Measurements from ENCODE around the gene MRFAP1. TPM values are rescaled to one million over a fixed set of nuclear protein-coding genes. Genes with fewer than 3 reads are reported as not detected.
"Not testable (repeated sequence)": the region's sequence is repeated elsewhere in the genome, so short reads cannot be mapped to it uniquely, and the experiment has no call there.

The MRFAP1 gene
- total RNA-seq, 2 donors from 2014 or later, result 131 to 243 TPM

DNA sequence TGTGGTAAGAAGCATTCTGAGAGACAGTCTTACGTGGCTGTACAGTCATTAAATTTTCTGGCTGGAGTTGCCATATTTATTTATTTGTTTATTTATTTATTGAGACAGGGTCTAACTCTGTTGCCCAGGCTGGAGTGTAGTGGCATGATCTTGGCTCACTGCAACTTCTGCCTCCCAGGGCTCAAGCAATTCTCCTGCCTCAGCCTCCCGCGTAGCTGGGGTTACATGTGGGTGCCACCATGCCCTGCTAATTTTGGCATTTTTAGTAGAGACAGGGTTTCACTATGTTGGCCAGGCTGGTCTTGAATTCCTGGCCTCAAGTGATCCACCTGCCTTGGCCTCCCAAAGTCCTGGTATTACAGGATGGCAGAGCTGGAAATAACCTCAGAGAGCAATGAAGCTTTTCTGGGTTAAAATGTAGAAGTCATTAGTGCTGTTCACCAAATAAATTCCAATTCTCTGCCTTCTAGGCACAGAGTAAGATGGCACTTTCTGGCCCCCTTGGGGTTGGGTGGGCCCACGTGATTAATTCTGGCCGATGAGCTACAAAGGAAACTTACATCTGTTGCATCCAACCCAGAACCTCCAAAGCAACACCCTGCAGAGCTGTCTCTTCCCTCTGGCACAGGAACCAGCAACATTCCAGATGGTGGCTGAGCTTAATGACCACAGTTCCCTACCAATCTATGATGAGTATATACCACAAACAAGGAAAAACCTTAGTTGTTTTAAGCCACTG is 4.5 kb downstream of the MRFAP1 start:
- TF ChIP-seq, protein P1, sequence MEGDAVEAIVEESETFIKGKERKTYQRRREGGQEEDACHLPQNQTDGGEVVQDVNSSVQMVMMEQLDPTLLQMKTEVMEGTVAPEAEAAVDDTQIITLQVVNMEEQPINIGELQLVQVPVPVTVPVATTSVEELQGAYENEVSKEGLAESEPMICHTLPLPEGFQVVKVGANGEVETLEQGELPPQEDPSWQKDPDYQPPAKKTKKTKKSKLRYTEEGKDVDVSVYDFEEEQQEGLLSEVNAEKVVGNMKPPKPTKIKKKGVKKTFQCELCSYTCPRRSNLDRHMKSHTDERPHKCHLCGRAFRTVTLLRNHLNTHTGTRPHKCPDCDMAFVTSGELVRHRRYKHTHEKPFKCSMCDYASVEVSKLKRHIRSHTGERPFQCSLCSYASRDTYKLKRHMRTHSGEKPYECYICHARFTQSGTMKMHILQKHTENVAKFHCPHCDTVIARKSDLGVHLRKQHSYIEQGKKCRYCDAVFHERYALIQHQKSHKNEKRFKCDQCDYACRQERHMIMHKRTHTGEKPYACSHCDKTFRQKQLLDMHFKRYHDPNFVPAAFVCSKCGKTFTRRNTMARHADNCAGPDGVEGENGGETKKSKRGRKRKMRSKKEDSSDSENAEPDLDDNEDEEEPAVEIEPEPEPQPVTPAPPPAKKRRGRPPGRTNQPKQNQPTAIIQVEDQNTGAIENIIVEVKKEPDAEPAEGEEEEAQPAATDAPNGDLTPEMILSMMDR (IDR thresholded peaks at IDR 0.05), result no peak
- DNase-seq (ENCODE audit: low spot score) (no peak), ATAC-seq (ENCODE audit: insufficient number of reproducible peaks, low FRiP score, low read depth) (no peak)
- Histone ChIP-seq H3K27ac (no peak overlapping the region), H3K4me3 (no peak overlapping the region), H3K9me3 (no peaks in the 10 kb centered on the region), H3K4me1 (ENCODE audit: control insufficient read depth in 1 of 2, low read depth in 2 of 2) (peaks cover 14 to 26% of the 10 kb centered on the region in 2 donors), H3K36me3 (peaks cover 5% of the 10 kb centered on the region), H3K27me3 (replicated peaks; ENCODE audit: insufficient read depth) (no peaks in the 10 kb centered on the region)

DNA sequence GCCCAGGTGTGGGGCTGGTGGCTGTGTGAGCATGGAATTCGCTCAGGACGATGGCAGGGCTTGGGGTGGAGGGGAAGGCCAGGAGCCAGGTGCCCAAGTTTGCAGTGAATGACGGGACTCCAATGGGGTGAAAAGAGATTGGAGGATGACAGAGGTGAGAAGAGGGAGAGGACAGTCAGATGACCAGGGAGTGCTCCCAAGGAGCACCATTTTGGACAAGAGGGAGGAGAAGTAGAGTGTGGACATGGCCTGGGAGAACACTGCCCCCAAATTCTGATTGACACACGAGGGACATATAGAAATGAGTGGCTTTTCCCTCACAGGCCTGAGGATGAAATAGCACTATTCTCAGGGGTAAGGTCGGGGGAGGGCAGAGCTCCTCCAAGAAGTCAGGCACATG is 6.7 kb downstream of the MRFAP1 start:
- Histone ChIP-seq H3K36me3 (peaks cover 5% of the 10 kb centered on the region), H3K4me3 (no peak overlapping the region), H3K27me3 (replicated peaks; ENCODE audit: insufficient read depth) (no peaks in the 10 kb centered on the region), H3K9me3 (no peaks in the 10 kb centered on the region), H3K27ac (no peak overlapping the region), H3K4me1 (ENCODE audit: control insufficient read depth in 1 of 2, low read depth in 2 of 2) (peaks cover 11 to 19% of the 10 kb centered on the region in 2 donors)
- TF ChIP-seq, protein P1 (IDR thresholded peaks at IDR 0.05), result no peak
- no peak for DNase-seq (ENCODE audit: low spot score)
- ATAC-seq (ENCODE audit: insufficient number of reproducible peaks, low FRiP score, low read depth), result no peak

DNA sequence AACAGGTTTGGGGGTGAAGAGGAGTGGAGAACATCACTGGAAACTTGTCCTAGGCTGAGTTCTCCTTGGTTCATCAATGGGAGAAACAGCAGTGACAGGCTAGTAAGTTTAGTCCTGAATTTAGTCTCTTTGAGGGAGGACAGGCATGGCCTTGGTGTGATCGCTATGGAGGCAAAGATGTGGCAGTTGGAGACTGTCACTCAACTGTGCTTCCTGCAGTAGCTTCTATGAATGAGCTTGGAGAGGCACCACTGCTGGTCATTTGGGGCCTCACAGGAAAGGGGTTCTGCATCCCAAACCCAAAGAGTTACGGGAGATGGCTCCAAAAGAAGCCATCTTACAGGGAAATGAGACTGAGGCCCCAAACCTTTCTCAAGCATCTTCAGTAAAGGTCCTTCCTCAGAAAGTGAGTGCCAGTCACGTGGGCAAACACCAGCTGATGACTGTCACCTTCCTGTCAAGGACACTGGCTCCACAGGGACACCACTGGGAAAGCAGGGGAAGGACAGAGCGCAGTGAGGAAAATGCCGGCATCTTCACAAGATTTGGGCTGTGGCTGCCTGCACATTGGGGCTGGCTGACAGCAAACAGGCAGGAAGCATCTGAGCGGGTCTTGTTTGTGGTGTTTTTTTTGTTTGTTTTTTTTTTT is 7.2 kb downstream of the MRFAP1 start:
- Histone ChIP-seq H3K4me1 (ENCODE audit: control insufficient read depth in 1 of 2, low read depth in 2 of 2) (peaks cover 5 to 14% of the 10 kb centered on the region in 2 donors), H3K9me3 (no peaks in the 10 kb centered on the region), H3K27ac (no peak overlapping the region), H3K27me3 (replicated peaks; ENCODE audit: insufficient read depth) (no peaks in the 10 kb centered on the region), H3K36me3 (peaks cover 4% of the 10 kb centered on the region), H3K4me3 (no peak overlapping the region)
- ATAC-seq (ENCODE audit: insufficient number of reproducible peaks, low FRiP score, low read depth), result no peak
- TF ChIP-seq, protein P1 (IDR thresholded peaks at IDR 0.05), result no peak
- no peak for DNase-seq (ENCODE audit: low spot score)

DNA sequence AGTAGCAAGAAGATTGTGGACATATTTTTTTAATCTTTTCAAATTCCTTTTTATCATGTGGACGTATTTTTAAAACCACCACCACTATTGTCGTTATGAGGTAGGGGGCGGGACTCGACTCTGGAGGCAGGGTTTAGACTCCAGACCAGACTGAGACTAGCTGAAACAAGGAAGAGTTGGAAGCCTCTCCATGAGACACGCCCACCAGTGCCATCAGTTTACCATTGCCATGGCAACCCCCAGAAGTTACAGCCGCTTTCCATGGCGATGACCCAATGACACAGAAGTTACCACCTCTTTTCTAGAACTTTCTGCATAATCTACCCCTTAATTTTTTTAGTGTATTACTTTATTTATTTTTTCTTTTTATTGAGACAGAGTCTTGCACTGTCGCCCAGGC is 8.7 kb downstream of the MRFAP1 start:
- no peak overlapping the region for H3K4me3 ChIP-seq
- ATAC-seq (ENCODE audit: insufficient number of reproducible peaks, low FRiP score, low read depth) (no peak), DNase-seq (ENCODE audit: low spot score) (no peak)
- no peaks in the 10 kb centered on the region for H3K9me3 ChIP-seq
- H3K36me3 ChIP-seq, result no peaks in the 10 kb centered on the region
- H3K4me1 ChIP-seq (ENCODE audit: control insufficient read depth in 1 of 2, low read depth in 2 of 2), result no peaks in the 10 kb centered on the region
- H3K27me3 ChIP-seq (replicated peaks; ENCODE audit: insufficient read depth), result no peaks in the 10 kb centered on the region
- TF ChIP-seq, protein P1 (IDR thresholded peaks at IDR 0.05), result no peak
- H3K27ac ChIP-seq, result no peak overlapping the region

DNA sequence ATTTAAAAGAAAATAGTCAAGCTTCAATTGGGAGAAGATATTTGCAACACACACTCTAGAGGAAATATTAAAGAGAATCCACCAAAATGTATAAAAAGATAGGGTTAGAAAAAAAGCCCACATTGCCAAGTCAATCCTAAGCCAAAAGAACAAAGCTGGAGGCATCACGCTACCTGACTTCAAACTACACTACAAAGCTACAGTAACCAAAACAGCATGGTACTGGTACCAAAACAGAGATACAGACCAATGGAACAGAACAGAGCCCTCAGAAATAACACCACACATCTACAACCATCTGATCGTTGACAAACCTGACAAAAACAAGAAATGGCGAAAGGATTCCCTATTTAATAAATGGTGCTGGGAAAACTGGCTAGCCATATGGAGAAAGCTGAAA is 13.7 kb downstream of the MRFAP1 start:
- not testable (repeated sequence) for DNase-seq (ENCODE audit: low spot score); H3K36me3 ChIP-seq; H3K27ac ChIP-seq; H3K9me3 ChIP-seq; H3K4me1 ChIP-seq (ENCODE audit: control insufficient read depth in 1 of 2, low read depth in 2 of 2); H3K27me3 ChIP-seq (replicated peaks; ENCODE audit: insufficient read depth); H3K4me3 ChIP-seq; ATAC-seq (ENCODE audit: insufficient number of reproducible peaks, low FRiP score, low read depth)

DNA sequence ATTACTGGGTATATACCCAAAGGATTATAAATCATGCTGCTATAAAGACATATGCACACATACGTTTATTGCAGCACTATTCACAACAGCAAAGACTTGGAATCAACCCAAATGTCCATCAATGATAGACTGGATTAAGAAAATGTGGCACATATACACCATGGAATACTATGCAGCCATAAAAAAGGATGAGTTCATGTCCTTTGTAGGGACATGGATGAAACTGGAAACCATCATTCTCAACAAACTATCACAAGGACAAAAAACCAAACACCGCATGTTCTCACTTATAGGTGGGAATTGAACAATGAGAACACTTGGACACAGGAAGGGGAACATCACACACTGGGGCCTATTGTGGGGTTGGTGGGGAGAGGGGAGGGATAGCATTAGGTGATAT is 14.8 kb downstream of the MRFAP1 start:
- H3K27ac ChIP-seq; H3K9me3 ChIP-seq; H3K27me3 ChIP-seq (replicated peaks; ENCODE audit: insufficient read depth); H3K4me3 ChIP-seq; H3K36me3 ChIP-seq; ATAC-seq (ENCODE audit: insufficient number of reproducible peaks, low FRiP score, low read depth); DNase-seq (ENCODE audit: low spot score): not testable (repeated sequence)
- peaks cover 0 to 12% of the 10 kb centered on the region in 2 donors for H3K4me1 ChIP-seq (ENCODE audit: control insufficient read depth in 1 of 2, low read depth in 2 of 2)
